Uterus (tissue), 4 donors: Measurements from ENCODE around the gene P2RY13. TPM values are rescaled to one million over a fixed set of nuclear protein-coding genes. Genes with fewer than 3 reads are reported as not detected.

Experiments used
- DNase-seq, 2 donors: peaks; one replicate each; pipeline ENCODE4 v3.0.0-alpha.2; 2019 to 2020
- H3K27ac ChIP-seq, 2 donors: fragments of 200-600 bp; sonication (generic); 1 replicate in 1 of 2; 2 replicates in 1 of 2; pipeline ENCODE4 v1.5.1; 2016 to 2018
- H3K27me3 ChIP-seq, 2 donors: fragments of 200-600 bp; sonication (generic); one replicate each; pipeline ENCODE4 v1.5.1; 2018 to 2019; ENCODE audit warnings: control low read depth in 1 of 2
- H3K36me3 ChIP-seq, 2 donors: fragments of 200-600 bp; sonication (generic); one replicate each; pipeline ENCODE4 v1.5.1; 2019; ENCODE audit warnings: control low read depth in 1 of 2
- H3K4me1 ChIP-seq, 2 donors: fragments of 200-600 bp; sonication (generic); one replicate each; pipeline ENCODE4 v1.5.1; 2018 to 2019; ENCODE audit warnings: control low read depth in 1 of 2
- H3K4me3 ChIP-seq, 2 donors: fragments of 200-600 bp; sonication (generic); 1 replicate in 1 of 2; 2 replicates in 1 of 2; pipeline ENCODE4 v1.5.1; 2018 to 2019; ENCODE audit warnings: mild to moderate bottlenecking in 1 of 2
- H3K9me3 ChIP-seq, 2 donors: fragments of 200-600 bp; sonication (generic); one replicate each; pipeline ENCODE4 v1.5.1; 2019; ENCODE audit warnings: control low read depth in 1 of 2
- CTCF ChIP-seq, 4 experiments: fragments of 200-600 bp in 2 of 4; fragments of 450-650 bp in 2 of 4; sonication (generic) in 2 of 4; IDR thresholded peaks; one replicate each; pipeline ENCODE4 v1.5.1; 2016 to 2019; ENCODE audit warnings: antibody characterized with exemption in 4 of 4, mild to moderate bottlenecking in 2 of 4, moderate library complexity in 1 of 4
- POLR2A ChIP-seq, 2 donors: fragments of 450-650 bp; IDR thresholded peaks; one replicate each; pipeline ENCODE4 v1.6.1; 2016; ENCODE audit warnings: antibody characterized with exemption in 2 of 2, mild to moderate bottlenecking in 1 of 2, moderate library complexity in 1 of 2
- intact Hi-C: fragments of 100-400 bp; cut with DNase I; formaldehyde crosslinking; loops from one replicate; pipeline ENCODE4 v1.15.1; 2023; ENCODE audit warnings: low total_unique reads
- total RNA-seq, 4 donors: library from RNA; depleted of rRNA in 3 of 4; stranded (reverse); fragments of >200 nt in 3 of 4; gene quantifications; one replicate each; pipeline versions ENCODE4 v1.1.0 to v1.2.4, GENCODE V29; 2014 to 2023
- donor health status: DM: yes; HTN: yes; CAD: no.

The P2RY13 gene
- total RNA-seq, 4 donors from 2014 or later, result 0.88 to 1.5 (median 1.2) TPM

GRCh38 chr3:151300539-151300938 lies 28.8 kb downstream of the P2RY13 start:
- no peak for DNase-seq
- Histone ChIP-seq H3K4me1 (no peaks in the 10 kb centered on the region), H3K27ac (no peak overlapping the region), H3K4me3 (no peak overlapping the region), H3K27me3 (no peaks in the 10 kb centered on the region), H3K9me3 (no peaks in the 10 kb centered on the region), H3K36me3 (no peaks in the 10 kb centered on the region)
- no peak for TF ChIP-seq CTCF (IDR thresholded peaks at IDR 0.05)
- TF ChIP-seq POLR2A (IDR thresholded peaks at IDR 0.05), result no peak
- intact Hi-C loops, result no loop called here

- no peaks in the 10 kb centered on the region for H3K36me3 ChIP-seq
- no peak for DNase-seq
- no peak overlapping the region for H3K27ac ChIP-seq
- H3K4me3 ChIP-seq, result no peak overlapping the region
- no peak for TF ChIP-seq CTCF (IDR thresholded peaks at IDR 0.05)
- no peak for TF ChIP-seq POLR2A (IDR thresholded peaks at IDR 0.05)
- no peaks in the 10 kb centered on the region for H3K4me1 ChIP-seq
- intact Hi-C loops, result no loop called here
- H3K9me3 ChIP-seq, result no peaks in the 10 kb centered on the region
- H3K27me3 ChIP-seq, result no peaks in the 10 kb centered on the region
Measured at GRCh38 chr3:151299006-151299405, 30.3 kb downstream of the P2RY13 start.

GRCh38 chr3:151297429-151297828 lies 31.9 kb downstream of the P2RY13 start:
- Histone ChIP-seq H3K27ac (no peak overlapping the region), H3K4me1 (no peaks in the 10 kb centered on the region), H3K36me3 (no peaks in the 10 kb centered on the region), H3K9me3 (no peaks in the 10 kb centered on the region), H3K27me3 (no peaks in the 10 kb centered on the region), H3K4me3 (no peak overlapping the region)
- intact Hi-C loops, result no loop called here
- no peak for DNase-seq
- TF ChIP-seq POLR2A (IDR thresholded peaks at IDR 0.05) (no peak), CTCF (IDR thresholded peaks at IDR 0.05) (no peak)

GRCh38 chr3:151296226-151296625 lies 33.1 kb downstream of the P2RY13 start:
- Histone ChIP-seq H3K4me3 (no peak overlapping the region), H3K36me3 (no peaks in the 10 kb centered on the region), H3K27me3 (no peaks in the 10 kb centered on the region), H3K4me1 (no peaks in the 10 kb centered on the region), H3K27ac (no peak overlapping the region), H3K9me3 (no peaks in the 10 kb centered on the region)
- intact Hi-C loops, result no loop called here
- no peak for DNase-seq
- TF ChIP-seq CTCF (IDR thresholded peaks at IDR 0.05), result no peak
- TF ChIP-seq POLR2A (IDR thresholded peaks at IDR 0.05), result no peak

GRCh38 chr3:151293127-151293526 lies 36.2 kb downstream of the P2RY13 start:
- intact Hi-C loops, result no loop called here
- Histone ChIP-seq H3K36me3 (no peaks in the 10 kb centered on the region), H3K4me1 (no peaks in the 10 kb centered on the region), H3K4me3 (no peak overlapping the region), H3K27ac (no peak overlapping the region), H3K27me3 (no peaks in the 10 kb centered on the region), H3K9me3 (no peaks in the 10 kb centered on the region)
- TF ChIP-seq CTCF (IDR thresholded peaks at IDR 0.05), result no peak
- TF ChIP-seq POLR2A (IDR thresholded peaks at IDR 0.05), result no peak
- no peak for DNase-seq
